Peyer's patch (tissue), 4 donors: ENCODE data around the gene RNF180.

ENCODE experiments used
- CTCF ChIP-seq, 6 experiments: fragments of 450-650 bp in 4 of 6; fragments of 200-600 bp in 2 of 6; sonication (generic) in 1 of 6; IDR thresholded peaks; one replicate each; pipeline ENCODE4 v1.5.1; 2017 to 2019; ENCODE audit warnings: antibody characterized with exemption in 6 of 6, mild to moderate bottlenecking in 3 of 6, moderate library complexity in 1 of 6
- POLR2A ChIP-seq, 2 donors: fragments of 450-650 bp; IDR thresholded peaks; one replicate each; pipeline ENCODE4 v1.5.1; 2017; ENCODE audit warnings: antibody characterized with exemption in 2 of 2, mild to moderate bottlenecking in 2 of 2, moderate library complexity in 2 of 2

- TF ChIP-seq CTCF (IDR thresholded peaks at IDR 0.05) (no peak), POLR2A (IDR thresholded peaks at IDR 0.05) (no peak)
Measured at GRCh38 chr5:64163135-64163534, 2.5 kb upstream of the RNF180 start.
